Sigmoid colon (tissue), 4 donors: ENCODE measurements around the gene CLCNKA.

Source experiments
- POLR2AphosphoS5 ChIP-seq, 4 donors: sonication (generic); formaldehyde crosslinking; IDR thresholded peaks; one replicate each; pipeline ENCODE4 v1.6.1; 2017; ENCODE audit warnings: antibody characterized with exemption in 4 of 4
- TF ChIP-seq, protein P1 (sequence below), 4 experiments: fragments of 450-650 bp in 3 of 4; fragments of 200-600 bp in 1 of 4; IDR thresholded peaks; one replicate each; pipeline ENCODE4 v1.5.1; 2016 to 2019; ENCODE audit warnings: antibody characterized with exemption in 4 of 4, mild to moderate bottlenecking in 3 of 4, moderate library complexity in 2 of 4

- TF ChIP-seq, protein P1, sequence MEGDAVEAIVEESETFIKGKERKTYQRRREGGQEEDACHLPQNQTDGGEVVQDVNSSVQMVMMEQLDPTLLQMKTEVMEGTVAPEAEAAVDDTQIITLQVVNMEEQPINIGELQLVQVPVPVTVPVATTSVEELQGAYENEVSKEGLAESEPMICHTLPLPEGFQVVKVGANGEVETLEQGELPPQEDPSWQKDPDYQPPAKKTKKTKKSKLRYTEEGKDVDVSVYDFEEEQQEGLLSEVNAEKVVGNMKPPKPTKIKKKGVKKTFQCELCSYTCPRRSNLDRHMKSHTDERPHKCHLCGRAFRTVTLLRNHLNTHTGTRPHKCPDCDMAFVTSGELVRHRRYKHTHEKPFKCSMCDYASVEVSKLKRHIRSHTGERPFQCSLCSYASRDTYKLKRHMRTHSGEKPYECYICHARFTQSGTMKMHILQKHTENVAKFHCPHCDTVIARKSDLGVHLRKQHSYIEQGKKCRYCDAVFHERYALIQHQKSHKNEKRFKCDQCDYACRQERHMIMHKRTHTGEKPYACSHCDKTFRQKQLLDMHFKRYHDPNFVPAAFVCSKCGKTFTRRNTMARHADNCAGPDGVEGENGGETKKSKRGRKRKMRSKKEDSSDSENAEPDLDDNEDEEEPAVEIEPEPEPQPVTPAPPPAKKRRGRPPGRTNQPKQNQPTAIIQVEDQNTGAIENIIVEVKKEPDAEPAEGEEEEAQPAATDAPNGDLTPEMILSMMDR (IDR thresholded peaks at IDR 0.05), result no peak
- TF ChIP-seq POLR2AphosphoS5 (IDR thresholded peaks at IDR 0.05), result no peak
These were observed 16.7 kb downstream of the CLCNKA start for GRCh38 chr1:16038620-16038912.
